GM15510 (cell line): Measurements from ENCODE around the gene USP31.

ENCODE experiments used
- POLR2A ChIP-seq: IDR thresholded peaks from 3 replicates; pipeline ENCODE4 v1.6.1; 2011; ENCODE audit warnings: borderline replicate concordance; ENCODE audit not compliant: insufficient read length; ENCODE audit errors: extremely low read depth

Gene USP31, protein sequence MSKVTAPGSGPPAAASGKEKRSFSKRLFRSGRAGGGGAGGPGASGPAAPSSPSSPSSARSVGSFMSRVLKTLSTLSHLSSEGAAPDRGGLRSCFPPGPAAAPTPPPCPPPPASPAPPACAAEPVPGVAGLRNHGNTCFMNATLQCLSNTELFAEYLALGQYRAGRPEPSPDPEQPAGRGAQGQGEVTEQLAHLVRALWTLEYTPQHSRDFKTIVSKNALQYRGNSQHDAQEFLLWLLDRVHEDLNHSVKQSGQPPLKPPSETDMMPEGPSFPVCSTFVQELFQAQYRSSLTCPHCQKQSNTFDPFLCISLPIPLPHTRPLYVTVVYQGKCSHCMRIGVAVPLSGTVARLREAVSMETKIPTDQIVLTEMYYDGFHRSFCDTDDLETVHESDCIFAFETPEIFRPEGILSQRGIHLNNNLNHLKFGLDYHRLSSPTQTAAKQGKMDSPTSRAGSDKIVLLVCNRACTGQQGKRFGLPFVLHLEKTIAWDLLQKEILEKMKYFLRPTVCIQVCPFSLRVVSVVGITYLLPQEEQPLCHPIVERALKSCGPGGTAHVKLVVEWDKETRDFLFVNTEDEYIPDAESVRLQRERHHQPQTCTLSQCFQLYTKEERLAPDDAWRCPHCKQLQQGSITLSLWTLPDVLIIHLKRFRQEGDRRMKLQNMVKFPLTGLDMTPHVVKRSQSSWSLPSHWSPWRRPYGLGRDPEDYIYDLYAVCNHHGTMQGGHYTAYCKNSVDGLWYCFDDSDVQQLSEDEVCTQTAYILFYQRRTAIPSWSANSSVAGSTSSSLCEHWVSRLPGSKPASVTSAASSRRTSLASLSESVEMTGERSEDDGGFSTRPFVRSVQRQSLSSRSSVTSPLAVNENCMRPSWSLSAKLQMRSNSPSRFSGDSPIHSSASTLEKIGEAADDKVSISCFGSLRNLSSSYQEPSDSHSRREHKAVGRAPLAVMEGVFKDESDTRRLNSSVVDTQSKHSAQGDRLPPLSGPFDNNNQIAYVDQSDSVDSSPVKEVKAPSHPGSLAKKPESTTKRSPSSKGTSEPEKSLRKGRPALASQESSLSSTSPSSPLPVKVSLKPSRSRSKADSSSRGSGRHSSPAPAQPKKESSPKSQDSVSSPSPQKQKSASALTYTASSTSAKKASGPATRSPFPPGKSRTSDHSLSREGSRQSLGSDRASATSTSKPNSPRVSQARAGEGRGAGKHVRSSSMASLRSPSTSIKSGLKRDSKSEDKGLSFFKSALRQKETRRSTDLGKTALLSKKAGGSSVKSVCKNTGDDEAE (N-terminal part only)

DNA sequence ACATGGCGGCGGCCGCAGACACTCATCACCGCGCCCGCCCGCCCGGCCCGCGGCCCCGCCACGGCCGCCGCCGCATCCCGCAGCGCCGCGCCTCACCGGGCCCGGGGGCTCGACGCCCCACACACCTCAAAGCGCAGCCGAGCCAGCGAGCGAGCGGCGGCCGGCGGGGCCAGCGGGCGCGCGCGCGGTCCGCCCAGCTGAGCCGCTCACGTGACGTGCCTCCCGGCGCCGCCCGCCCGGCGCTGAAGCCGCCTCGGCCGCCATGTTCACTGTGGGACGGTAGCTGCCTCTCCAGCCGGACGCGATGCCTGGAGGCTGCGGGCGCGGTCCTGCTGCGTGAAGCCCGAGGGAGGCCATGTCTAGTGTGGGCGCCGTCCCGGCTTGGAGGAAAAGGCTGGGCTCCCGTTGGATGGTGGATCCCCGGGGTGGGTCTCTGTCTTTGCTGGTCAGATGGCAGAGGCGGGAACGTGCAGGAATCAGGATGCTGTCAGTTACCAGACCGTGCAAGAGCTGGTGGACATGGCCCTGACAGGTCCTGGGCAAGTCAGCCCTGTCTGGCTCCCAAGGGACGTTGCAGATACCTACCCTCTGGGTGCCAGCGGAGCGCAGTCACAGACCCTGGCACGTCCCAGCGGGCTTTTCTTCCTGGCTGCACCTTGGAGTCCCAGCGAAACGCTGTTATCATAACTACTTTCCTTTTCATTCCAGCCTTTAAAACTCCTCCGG, at the start of gene USP31:
TSS of gene USP31 (minus strand) at position 186 of the 726 bp plus-strand sequence. CDS start at position 4, 182 bp downstream.
- peak; percentile 65 for TF ChIP-seq POLR2A

DNA sequence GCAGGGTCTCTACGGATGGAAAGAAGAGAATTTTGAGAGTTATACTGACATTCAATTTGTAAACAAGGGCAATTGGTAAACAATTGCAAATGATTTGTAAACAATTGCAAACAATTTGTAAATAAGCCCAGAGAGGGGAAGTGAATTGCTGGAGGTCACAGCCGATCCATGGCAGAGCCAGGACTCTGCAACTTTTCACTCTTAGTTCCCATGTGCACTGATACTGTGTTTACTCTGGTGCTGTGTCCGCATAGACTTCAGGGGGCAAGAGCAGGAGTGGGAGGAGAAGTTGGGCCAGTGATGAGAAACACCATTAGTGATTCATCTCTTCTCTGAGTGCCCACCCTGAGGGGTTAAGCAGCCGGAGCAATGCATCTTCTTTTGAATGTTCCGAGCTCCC, 47.3 kb upstream of the USP31 start:
- TF ChIP-seq POLR2A: no peak

DNA sequence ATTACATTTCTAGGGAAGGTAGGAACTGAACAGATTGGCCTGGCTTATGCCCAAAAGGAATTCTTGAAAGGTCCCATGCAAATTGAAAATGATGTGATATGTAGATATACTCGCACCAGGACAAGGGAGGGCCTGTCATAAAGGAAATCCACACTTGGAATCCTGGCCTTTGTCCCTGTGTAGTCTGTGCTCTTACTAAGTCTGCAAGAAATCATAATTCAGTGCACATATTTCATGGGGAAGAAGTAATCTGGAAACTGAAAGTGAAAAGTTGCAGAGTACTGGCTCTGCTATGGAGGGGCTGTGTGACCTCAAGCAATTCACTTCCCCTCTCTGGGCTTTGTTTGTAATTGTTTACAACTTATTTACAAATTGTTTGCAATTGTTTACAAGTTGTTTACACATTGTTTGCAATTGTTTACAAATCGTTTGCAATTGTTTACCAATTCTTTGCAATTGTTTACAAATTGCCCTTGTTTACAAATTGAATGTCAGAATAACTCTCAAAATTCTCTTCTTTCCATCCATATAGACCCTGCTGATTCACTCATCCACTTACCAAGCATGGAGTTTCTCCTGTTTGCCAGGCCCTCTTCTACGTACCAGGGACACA, 46.2 kb upstream of the USP31 start:
- TF ChIP-seq POLR2A: no peak

DNA sequence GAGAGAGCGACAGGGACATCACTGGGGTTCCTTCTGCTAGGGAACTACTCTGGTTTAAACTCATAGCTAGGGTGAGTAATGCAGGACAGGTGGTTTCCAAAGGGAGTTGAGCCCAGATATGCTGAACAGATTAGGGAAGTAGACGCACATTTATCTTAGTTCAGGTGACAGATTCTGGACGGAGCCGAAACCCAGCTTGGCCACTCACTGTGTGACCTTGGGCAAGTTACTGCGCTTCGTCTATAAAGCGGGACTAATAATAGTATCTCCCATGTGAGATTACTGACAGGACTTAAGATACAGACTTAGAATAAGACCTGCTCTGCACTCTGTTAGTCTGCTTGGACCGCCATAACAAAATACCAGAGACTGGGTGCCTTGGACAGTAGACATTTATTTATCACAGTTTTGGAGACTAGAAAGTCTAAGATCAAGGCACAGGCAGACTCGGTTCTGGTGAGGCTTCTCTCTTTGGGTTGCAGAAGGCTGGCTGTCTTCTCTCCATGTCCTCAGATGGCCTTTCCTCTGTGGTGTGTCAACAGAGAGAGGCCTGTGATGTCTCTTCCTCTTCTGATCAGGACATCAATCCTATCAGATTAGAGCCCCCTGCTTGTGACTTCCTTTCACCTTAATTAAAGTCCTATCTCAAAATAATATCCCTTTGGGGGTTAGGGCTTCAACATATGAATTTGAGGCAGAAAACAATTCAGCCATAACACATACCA, 45.4 kb upstream of the USP31 start:
- TF ChIP-seq POLR2A: no peak

DNA sequence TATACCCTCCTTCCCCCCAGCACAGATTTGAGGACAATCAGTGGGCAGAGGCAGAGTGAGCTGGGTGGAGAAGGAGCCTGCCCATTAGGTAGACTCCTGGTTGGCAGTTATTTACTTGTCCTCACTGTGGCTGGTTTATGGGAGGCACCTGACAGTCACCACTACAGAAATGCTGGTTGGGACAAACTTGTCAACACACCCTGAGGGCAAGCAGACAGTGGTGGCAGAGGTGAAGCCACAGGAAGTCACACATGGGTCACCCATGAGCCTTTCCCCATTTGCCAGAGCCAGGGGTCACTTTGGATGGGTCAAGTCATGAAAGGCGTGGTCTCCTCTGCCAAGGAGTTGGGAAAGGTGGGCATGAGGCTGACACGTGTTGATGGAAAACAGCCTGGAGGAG, 39.7 kb upstream of the USP31 start:
- no peak for TF ChIP-seq POLR2A

DNA sequence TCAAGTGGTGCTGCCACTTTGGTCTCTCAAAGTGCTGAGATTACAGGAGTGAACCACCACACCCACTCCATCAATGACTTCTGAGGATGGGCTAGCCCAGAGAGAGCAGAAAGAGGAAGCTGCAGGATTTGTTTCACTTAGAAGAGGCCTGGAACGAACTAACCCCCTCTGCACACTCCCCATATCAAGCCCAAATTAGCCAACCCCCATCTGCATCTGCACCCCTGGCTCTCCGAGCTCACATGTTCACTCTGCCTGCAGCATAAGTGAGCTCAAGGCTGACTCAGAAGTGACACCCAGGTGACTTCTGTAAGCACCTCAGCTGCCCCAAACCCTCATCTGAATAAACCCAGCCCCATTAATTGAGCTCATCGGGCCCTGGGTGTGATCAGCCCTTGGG, 38.1 kb upstream of the USP31 start:
- no peak for TF ChIP-seq POLR2A

DNA sequence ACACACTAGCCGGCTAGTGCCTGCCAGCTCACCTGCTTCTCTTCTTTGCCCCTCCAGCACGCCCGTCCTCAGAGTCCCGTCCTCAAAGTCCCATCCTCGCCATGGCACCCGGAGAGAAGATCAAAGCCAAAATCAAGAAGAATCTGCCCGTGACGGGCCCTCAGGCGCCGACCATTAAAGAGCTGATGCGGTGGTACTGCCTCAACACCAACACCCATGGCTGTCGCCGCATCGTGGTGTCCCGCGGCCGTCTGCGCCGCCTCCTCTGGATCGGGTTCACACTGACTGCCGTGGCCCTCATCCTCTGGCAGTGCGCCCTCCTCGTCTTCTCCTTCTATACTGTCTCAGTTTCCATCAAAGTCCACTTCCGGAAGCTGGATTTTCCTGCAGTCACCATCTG, 36.9 kb upstream of the USP31 start:
- TF ChIP-seq POLR2A: no peak

DNA sequence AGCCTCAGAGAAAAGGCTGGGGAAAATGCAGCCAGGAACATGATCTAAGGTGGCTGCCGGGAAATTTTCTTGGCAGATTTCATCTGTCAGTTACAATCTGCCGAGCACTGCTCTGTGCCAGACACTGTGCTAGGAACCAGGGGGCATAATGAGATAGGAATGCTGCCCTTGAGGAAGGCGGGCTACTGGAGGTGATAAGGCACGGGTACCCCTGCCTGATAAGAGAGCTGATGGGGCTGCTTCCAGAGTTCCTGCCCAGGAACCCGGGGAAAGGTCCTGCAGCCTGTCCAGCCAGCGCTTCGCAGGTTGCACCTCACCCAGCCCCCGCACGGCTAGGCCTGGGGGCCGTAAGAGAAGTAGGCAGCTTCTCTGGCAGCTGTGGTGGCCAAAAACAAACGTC, 36.4 kb upstream of the USP31 start:
- TF ChIP-seq POLR2A: no peak

DNA sequence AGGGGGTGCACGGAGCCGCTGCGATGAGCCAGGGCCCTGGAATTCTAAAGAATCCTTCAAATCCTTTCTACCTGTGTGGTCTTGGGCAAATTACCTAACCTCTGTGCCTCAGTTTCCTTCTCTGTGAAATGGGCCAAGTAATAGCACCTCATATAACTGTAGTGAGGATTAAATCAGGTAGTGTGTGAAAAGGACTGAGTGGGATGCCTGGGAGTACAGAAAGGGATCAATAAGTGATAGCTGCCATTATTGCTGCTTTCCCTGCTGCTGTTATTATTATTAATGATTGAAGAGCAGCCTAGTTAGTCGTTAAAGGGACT, 34.3 kb upstream of the USP31 start:
- no peak for TF ChIP-seq POLR2A

DNA sequence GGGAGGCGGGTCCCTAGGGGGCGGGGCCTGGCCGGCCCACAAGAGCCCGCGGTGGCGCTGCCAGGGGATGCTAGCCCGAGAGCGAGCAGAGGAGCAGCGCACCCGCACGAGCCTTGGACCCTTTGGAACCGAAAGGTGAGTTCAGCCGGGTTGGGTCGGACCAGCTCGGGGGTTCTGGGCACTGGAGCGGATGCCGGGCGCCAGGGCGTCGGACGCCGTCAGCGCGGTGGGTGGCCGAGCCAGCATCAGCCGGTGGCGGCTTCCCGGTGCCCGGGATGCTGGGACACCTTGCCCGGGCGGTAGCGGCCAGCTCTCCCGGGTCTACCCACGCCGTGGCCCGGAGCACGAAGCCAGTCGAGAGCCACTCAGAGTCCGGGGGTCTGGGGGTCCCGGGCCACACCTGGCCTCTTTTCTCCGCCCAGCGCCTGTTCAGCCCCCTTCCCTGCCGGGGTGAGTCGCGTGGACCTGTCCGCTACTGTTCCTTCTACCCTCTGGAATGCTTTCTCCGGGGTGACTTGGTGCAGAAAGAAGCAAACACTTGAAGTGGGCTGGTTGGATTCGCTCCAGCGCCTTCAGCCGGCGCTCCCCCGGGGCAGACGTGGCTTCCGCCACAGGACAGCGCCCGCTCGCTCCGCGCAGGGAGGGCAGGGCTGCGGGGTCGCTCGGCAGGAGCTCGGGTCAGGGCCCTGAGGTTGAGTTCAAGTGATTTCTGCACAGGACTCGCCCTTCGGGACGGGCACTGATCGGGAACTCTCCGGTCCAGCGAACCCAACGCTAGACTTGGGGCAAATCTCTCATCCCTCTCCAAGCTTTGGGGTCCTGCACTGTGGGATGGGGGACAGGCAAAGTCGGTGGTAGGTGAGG, 33.7 kb upstream of the USP31 start, which contains the start of gene SCNN1G:
TSS of gene SCNN1G (plus strand) at position 67 of the 864 bp plus-strand sequence. CDS start 3,527 bp downstream, outside the sequence.
- TF ChIP-seq POLR2A: no peak

DNA sequence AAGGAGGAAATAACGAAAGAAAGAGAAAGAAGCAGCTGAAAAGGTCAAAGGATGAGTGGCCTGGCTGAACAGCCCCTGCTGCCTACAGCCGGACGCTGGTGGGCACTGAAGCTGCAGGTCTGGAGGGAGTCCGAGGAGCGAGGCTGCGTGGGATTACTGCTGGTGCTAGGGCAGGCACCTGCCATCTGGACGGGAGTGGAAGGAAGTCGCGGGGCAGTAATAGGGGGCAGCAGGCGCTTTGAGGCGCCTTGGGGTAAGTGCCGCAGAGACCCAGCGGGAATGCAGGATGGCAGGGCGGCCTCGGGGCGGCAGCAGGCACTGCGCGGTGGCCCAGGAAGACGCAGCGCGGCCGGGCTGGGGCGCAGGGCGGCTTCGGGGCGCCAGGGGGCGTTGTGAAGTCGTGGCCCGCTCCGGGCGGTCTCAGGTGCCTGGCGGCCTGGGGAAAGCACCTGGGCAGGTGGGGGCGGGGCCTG, 33.0 kb upstream of the USP31 start:
- no peak for TF ChIP-seq POLR2A

DNA sequence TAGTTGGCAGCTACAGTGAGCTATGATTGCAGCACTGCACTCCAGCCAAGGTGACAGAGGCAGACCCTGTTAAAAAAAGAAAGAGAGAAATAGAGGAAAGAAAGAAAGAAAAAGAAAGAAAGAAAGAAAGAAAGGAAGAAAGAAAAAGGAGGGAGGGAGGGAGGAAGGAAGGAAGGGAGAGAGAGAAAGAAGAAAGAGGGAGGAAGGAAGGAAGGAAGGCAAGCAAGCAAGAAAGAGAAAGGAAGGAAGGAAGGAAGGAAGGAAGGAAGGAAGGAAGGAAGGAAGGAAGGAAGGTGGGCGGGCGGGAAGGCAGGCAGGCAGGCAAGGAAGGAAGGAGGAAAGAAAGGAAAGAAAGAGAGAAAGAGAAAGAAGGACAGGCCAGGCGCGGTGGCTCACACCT, 32.3 kb upstream of the USP31 start:
- TF ChIP-seq POLR2A: no peak

DNA sequence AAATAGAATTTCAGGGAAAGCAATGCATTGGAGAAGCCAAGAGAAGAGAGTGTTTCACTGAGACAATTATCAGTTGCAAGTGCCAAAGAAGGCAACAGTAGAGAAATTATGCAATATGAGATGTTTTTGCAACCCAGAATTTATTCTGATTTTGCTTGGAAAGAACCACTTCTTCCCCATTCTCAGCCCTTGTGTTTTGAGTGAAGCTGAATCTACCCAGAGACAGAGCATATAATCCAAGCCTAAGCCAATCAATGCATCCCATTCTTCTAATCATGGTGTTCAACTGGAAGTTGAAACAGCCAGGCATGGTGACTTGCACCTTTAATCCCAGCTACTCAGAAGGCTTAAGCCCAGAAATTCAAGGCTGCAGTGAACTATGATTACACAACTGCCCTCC, 26.4 kb upstream of the USP31 start:
- TF ChIP-seq POLR2A: no peak

DNA sequence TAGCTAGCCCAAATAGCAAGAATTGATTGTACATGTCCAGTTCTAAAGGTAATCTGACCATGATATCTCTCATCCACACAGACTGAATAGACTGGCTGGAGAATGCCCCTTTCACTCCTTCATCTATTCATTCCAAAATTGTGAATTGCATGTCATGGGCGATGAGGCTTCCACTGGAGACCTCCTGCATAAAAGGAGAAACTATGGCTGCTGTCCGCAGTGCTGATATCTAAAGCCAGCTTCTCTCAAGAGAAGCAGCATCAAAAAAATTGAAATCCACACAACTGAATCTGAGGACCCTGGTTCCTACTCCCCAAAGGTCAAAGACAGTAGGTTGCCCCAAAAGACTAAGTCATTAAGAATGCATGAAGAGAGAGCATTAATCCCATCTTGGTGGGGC, 25.4 kb upstream of the USP31 start:
- TF ChIP-seq POLR2A: no peak
